H1 (cell line): Measurements from ENCODE around the gene KPNA4. TPM values are rescaled to one million over a fixed set of nuclear protein-coding genes. Genes with fewer than 3 reads are reported as not detected.

Source experiments
- CTCF ChIA-PET: fragments of 300-600 bp; sonication (Branson Sonifier 250); formaldehyde crosslinking; loops from one replicate; lab custom pipeline; 2021; ENCODE audit not compliant: partially characterized antibody; lab: Charles Lee
- POLR2A ChIA-PET: fragments of 300-600 bp; sonication (Branson Sonifier 250); formaldehyde crosslinking; loops from one replicate; lab custom pipeline; 2021; ENCODE audit warnings: inconsistent platforms; ENCODE audit not compliant: partially characterized antibody; lab: Charles Lee
- DNase-seq, 2 experiments: peaks; one replicate each; pipeline versions ENCODE4 v3.0.0 to v3.0.0-alpha.2; 2010 to 2022; ENCODE audit warnings: low spot score in 2 of 2, low read depth in 1 of 2, mixed read lengths in 1 of 2
- FAIRE-seq: peaks from 2 replicates; lab custom pipeline; 2011; peaks lifted over from hg19 to GRCh38; lab: Jason Lieb, UNC
- H2AFZ ChIP-seq: 2 replicates; pipeline ENCODE4 v1.8.1; 2012; ENCODE audit warnings: low read length, inconsistent platforms
- H2AK5ac ChIP-seq: 2 replicates; pipeline ENCODE4 v1.6.1; 2013; ENCODE audit warnings: low read depth, low read length
- H2BK120ac ChIP-seq: replicated peaks from 2 replicates; pipeline ENCODE3; 2013; ENCODE audit warnings: low read depth, low read length, inconsistent platforms
- H2BK12ac ChIP-seq: 2 replicates; pipeline ENCODE4 v1.6.1; 2013; ENCODE audit warnings: low read depth, low read length
- H2BK15ac ChIP-seq: 2 replicates; pipeline ENCODE4 v1.6.1; 2013; ENCODE audit warnings: low read length
- H2BK20ac ChIP-seq: 2 replicates; pipeline ENCODE4 v1.6.1; 2013; ENCODE audit warnings: low read length
- H2BK5ac ChIP-seq: 2 replicates; pipeline ENCODE4 v1.6.1; 2013; ENCODE audit warnings: low read depth, low read length
- H3K14ac ChIP-seq: 2 replicates; pipeline ENCODE4 v1.6.1; 2013; ENCODE audit warnings: inconsistent platforms; ENCODE audit not compliant: insufficient read length
- H3K18ac ChIP-seq: 2 replicates; pipeline ENCODE4 v1.6.1; 2013; ENCODE audit warnings: low read length; ENCODE audit errors: extremely low read depth
- H3K23ac ChIP-seq: 2 replicates; pipeline ENCODE4 v1.6.1; 2013; ENCODE audit warnings: inconsistent platforms; ENCODE audit not compliant: insufficient read length
- H3K23me2 ChIP-seq: 2 replicates; pipeline ENCODE4 v1.6.1; 2013; ENCODE audit warnings: low read depth, low read length
- H3K27ac ChIP-seq: 2 replicates; pipeline ENCODE4 v1.6.1; 2011; ENCODE audit warnings: low read depth, low read length, inconsistent platforms
- H3K27me3 ChIP-seq, 4 experiments: replicated peaks in 1 of 4; 1 replicate in 1 of 4; 2 replicates in 3 of 4; pipeline versions ENCODE4 v1.6.1 to v1.8.1; 2011 to 2013; ENCODE audit warnings: low read length in 3 of 4, mild to moderate bottlenecking in 3 of 4, inconsistent platforms in 2 of 4, mixed read lengths in 2 of 4, moderate library complexity in 1 of 4; ENCODE audit not compliant: control insufficient read depth in 3 of 4, insufficient read depth in 3 of 4; ENCODE audit errors: extremely low read depth in 1 of 4
- H3K36me3 ChIP-seq, 4 experiments: 2 replicates each; pipeline versions ENCODE4 v1.6.1 to v1.8.1; 2011 to 2013; ENCODE audit warnings: mild to moderate bottlenecking in 4 of 4, low read length in 3 of 4, moderate library complexity in 2 of 4, control low read depth in 1 of 4, inconsistent platforms in 1 of 4; ENCODE audit not compliant: insufficient read depth in 4 of 4, control insufficient read depth in 2 of 4
- H3K4ac ChIP-seq: replicated peaks from 2 replicates; pipeline ENCODE3; 2013; ENCODE audit warnings: low read length, low read depth, mixed read lengths, inconsistent platforms; ENCODE audit not compliant: insufficient read length
- H3K4me1 ChIP-seq, 4 experiments: replicated peaks in 1 of 4; 1 replicate in 1 of 4; 2 replicates in 3 of 4; pipeline versions ENCODE4 v1.6.1 to v1.8.1; 2011 to 2013; ENCODE audit warnings: low read length in 3 of 4, inconsistent platforms in 2 of 4, mixed read lengths in 1 of 4; ENCODE audit not compliant: insufficient read depth in 4 of 4, control insufficient read depth in 3 of 4
- H3K4me2 ChIP-seq, 2 experiments: 2 replicates each; pipeline versions ENCODE4 v1.6.1 to v1.8.1; 2011 to 2013; ENCODE audit warnings: low read depth in 2 of 2, low read length in 2 of 2, control low read depth in 1 of 2, inconsistent platforms in 1 of 2, mild to moderate bottlenecking in 1 of 2; ENCODE audit not compliant: insufficient read depth in 1 of 2
- H3K4me3 ChIP-seq, 4 experiments: fragments of 200-600, 300-600 bp in 1 of 4; sonication (generic), shearing (Covaris generic), sonication (Bioruptor Twin) in 1 of 4; 2 replicates each; pipeline versions ENCODE4 v1.5.1 to v1.8.1; 2011 to 2016; ENCODE audit warnings: low read length in 4 of 4, low read depth in 3 of 4, control low read depth in 2 of 4, inconsistent platforms in 2 of 4, mild to moderate bottlenecking in 2 of 4, mixed read lengths in 1 of 4, moderate library complexity in 1 of 4; ENCODE audit not compliant: insufficient read depth in 2 of 4; ENCODE audit errors: extremely low read depth in 1 of 4
- H3K56ac ChIP-seq: replicated peaks from 2 replicates; pipeline ENCODE3; 2013; ENCODE audit warnings: low read depth, mild to moderate bottlenecking, mixed read lengths, low read length, inconsistent platforms; ENCODE audit not compliant: insufficient read length
- H3K79me1 ChIP-seq: 2 replicates; pipeline ENCODE4 v1.6.1; 2013; ENCODE audit warnings: low read depth, low read length, control low read depth
- H3K79me2 ChIP-seq, 2 experiments: 2 replicates each; pipeline versions ENCODE4 v1.6.1 to v1.8.1; 2012 to 2013; ENCODE audit warnings: low read length in 2 of 2, mild to moderate bottlenecking in 2 of 2, inconsistent platforms in 1 of 2; ENCODE audit not compliant: insufficient read depth in 2 of 2, control insufficient read depth in 1 of 2
- H3K9ac ChIP-seq, 4 experiments: replicated peaks in 1 of 4; 1 replicate in 1 of 4; 2 replicates in 3 of 4; pipeline versions ENCODE4 v1.6.1 to v1.8.1; 2011 to 2013; ENCODE audit warnings: low read depth in 3 of 4, low read length in 3 of 4, control low read depth in 2 of 4, mild to moderate bottlenecking in 2 of 4, moderate library complexity in 2 of 4, inconsistent platforms in 1 of 4; ENCODE audit errors: extremely low read depth in 1 of 4
- H3K9me3 ChIP-seq, 2 experiments: 2 replicates each; pipeline versions ENCODE4 v1.6.1 to v1.8.1; 2012 to 2013; ENCODE audit warnings: mild to moderate bottlenecking in 2 of 2, moderate library complexity in 2 of 2, control low read depth in 1 of 2, inconsistent platforms in 1 of 2, low read depth in 1 of 2, low read length in 1 of 2, mixed read lengths in 1 of 2; ENCODE audit not compliant: insufficient read depth in 2 of 2
- H4K20me1 ChIP-seq, 2 experiments: replicated peaks in 1 of 2; 2 replicates each; pipeline versions ENCODE3 to v1.8.1; 2011 to 2013; ENCODE audit warnings: inconsistent platforms in 2 of 2, low read length in 2 of 2, mild to moderate bottlenecking in 1 of 2; ENCODE audit not compliant: insufficient read depth in 2 of 2, control insufficient read depth in 1 of 2
- H4K5ac ChIP-seq: 2 replicates; pipeline ENCODE4 v1.6.1; 2013; ENCODE audit warnings: low read length, low read depth, mixed read lengths, inconsistent platforms; ENCODE audit not compliant: insufficient read length
- H4K8ac ChIP-seq: 2 replicates; pipeline ENCODE4 v1.8.0; 2013; ENCODE audit warnings: mild to moderate bottlenecking, moderate library complexity, low read length, inconsistent platforms; ENCODE audit not compliant: insufficient read depth; ENCODE audit errors: extremely low read depth
- H4K91ac ChIP-seq: replicated peaks from 2 replicates; pipeline ENCODE3; 2013; ENCODE audit warnings: low read length, mixed read lengths, inconsistent platforms; ENCODE audit not compliant: insufficient read length
- WGBS, 2 experiments: shearing (Covaris generic) in 1 of 2; methylation state at CpG; one replicate each; pipeline versions ENCODE4 v1.1.6 to v1.1.7; 2013 to 2015; ENCODE audit warnings: low lambda C conversion rate in 2 of 2, mixed read lengths in 2 of 2, inconsistent platforms in 1 of 2, low coverage in 1 of 2, missing lambda C conversion rate in 1 of 2; ENCODE audit not compliant: insufficient replicate concordance in 2 of 2, insufficient coverage in 1 of 2, insufficient read length in 1 of 2; ENCODE audit errors: extremely low coverage in 1 of 2, missing lambda C conversion rate in 1 of 2; 5-methylcytosine and 5-hydroxymethylcytosine counted together
- polyA plus RNA-seq, 7 experiments: library from polyadenylated mRNA; depleted of rRNA in 3 of 7; stranded (reverse) in 5 of 7; unstranded in 2 of 7; fragments of >200 nt in 5 of 7; fragments of 200-250 nt in 2 of 7; gene quantifications; 1 replicate in 5 of 7; 2 replicates in 1 of 7; 4 replicates in 1 of 7; pipeline versions ENCODE4 v1.2.1 to v1.2.3, GENCODE V29; 2011 to 2013; ENCODE audit warnings: missing spikeins in 2 of 7, mixed read lengths in 2 of 7
- total RNA-seq: library from RNA; stranded (reverse); fragmentation: NEBNext Ultra II Directional; extraction: Animal tissue kit (Norgen Biotek cat#: 25700); gene quantifications from 2 replicates; pipeline ENCODE4 v1.2.1, GENCODE V29; 2021

The KPNA4 gene
- total and polyA plus RNA-seq, 2 of the 8 experiments (the other 6 are each of a cell fraction or from before 2014, with no cell fraction given): 13.2 to 81.9 TPM

DNA sequence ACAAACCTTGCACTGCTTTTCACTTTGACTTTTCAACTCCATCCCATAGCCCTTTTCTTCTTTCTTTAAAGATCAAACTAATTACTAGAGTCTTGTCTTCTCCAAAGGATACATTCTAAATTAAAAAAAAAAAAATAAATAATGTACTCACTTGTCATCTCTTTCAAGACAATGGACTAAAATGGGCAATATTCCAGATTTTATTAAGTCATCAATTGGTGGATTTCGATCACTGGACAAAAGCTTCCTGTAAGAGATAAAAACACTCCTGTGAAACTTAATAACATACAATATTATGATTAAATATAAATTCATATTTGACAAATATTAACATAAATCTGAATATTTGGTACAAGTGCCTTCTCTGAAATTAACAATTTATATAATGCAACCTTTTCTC lies 34.1 kb downstream of the KPNA4 start:
- Histone ChIP-seq H3K4me2 (no peak overlapping the region), H2BK20ac (no peak overlapping the region), H2BK12ac (no peak overlapping the region), H4K8ac (no peak overlapping the region), H4K5ac (no peak overlapping the region), H3K18ac (no peak overlapping the region), H3K4ac (no peak overlapping the region), H3K27ac (no peak overlapping the region), H2BK120ac (no peak overlapping the region), H3K4me1 (no peaks in the 10 kb centered on the region), H3K79me2 (peaks cover 0 to 7% of the 10 kb centered on the region in 2 experiments; a peak in 2 of 4 replicates), H3K9me3 (no peaks in the 10 kb centered on the region), H3K4me3 (no peak overlapping the region), H2AFZ (no peak overlapping the region), H3K14ac (no peak overlapping the region), H3K36me3 (peaks cover 4 to 76% (median 25%) of the 10 kb centered on the region in 4 experiments; a peak in 7 of 8 replicates), H2AK5ac (no peak overlapping the region), H3K9ac (no peak overlapping the region), H4K91ac (no peak overlapping the region), H2BK15ac (no peak overlapping the region), H3K23ac (no peak overlapping the region), H3K79me1 (no peaks in the 10 kb centered on the region), H2BK5ac (no peak overlapping the region), H3K23me2 (no peaks in the 10 kb centered on the region), H3K27me3 (no peaks in the 10 kb centered on the region), H3K56ac (no peak overlapping the region), H4K20me1 (peaks cover 0 to 1% of the 10 kb centered on the region in 2 experiments)
- ChIA-PET POLR2A (no interaction called here), CTCF (no interaction called here)
- DNase-seq (no peak), FAIRE-seq (no peak)
- 89% methylated on average over 1 of the region's 1 CpG; no CpG with 5 or more reads in 1 of the 2 experiments for WGBS, 2 experiments
